ENCODE measurements around the gene GNB1L. TPM values are rescaled to one million over a fixed set of nuclear protein-coding genes. Genes with fewer than 3 reads are reported as not detected.

The GNB1L gene
- total and polyA plus RNA-seq, 10 of the 15 experiments (the other 5 are each of a cell fraction or from before 2014, with no cell fraction given), result 0.21 to 19.4 (median 6.8) TPM

GRCh38 chr22:19855504-19856409, 1.1 kb upstream of the GNB1L start:
- ATAC-seq, result peak; percentile 56
- TF ChIP-seq MEF2B (IDR thresholded peaks at IDR 0.05; ENCODE audit: partially characterized antibody, poor library complexity, severe bottlenecking) (peak; percentile 19), SMARCA5 (IDR thresholded peaks at IDR 0.05) (no peak), CREB1 (IDR thresholded peaks at IDR 0.05; ENCODE audit: low read depth) (peak; percentile 70; the same call in 1 of the 2 replicates), ATF7 (IDR thresholded peaks at IDR 0.05; ENCODE audit: low read depth) (peak; percentile 10; the same call in 1 of the 2 replicates), ETV6 (conservative IDR thresholded peaks at IDR 0.05 in 1 of 2, IDR thresholded peaks at IDR 0.05 in 1 of 2; ENCODE audit: borderline replicate concordance in 1 of 2, low read depth in 1 of 2) (0 out of 4 replicates have a peak, but pooled peaks of 1 of the 2 experiments have one; percentile 44), SMAD1 (IDR thresholded peaks at IDR 0.05; ENCODE audit: low read depth, partially characterized antibody) (peak; percentile 89), EP300 (IDR thresholded peaks at IDR 0.05; ENCODE audit: borderline replicate concordance in 1 of 2, control insufficient read depth in 1 of 2, low read depth in 2 of 2, low read length in 2 of 2) (peak in 1 of 2 experiments; percentile 12; a peak in 1 of 4 replicates), TBL1XR1 (IDR thresholded peaks at IDR 0.05; ENCODE audit: low read depth, low read length) (no peak), HDAC6 (IDR thresholded peaks at IDR 0.05; ENCODE audit: unreplicated experiment) (no peak), NBN (IDR thresholded peaks at IDR 0.05) (0 out of 2 replicates have a peak, but pooled peaks have one; percentile 36), PML (IDR thresholded peaks at IDR 0.05; ENCODE audit: low read length) (peak; percentile 8), EED (IDR thresholded peaks at IDR 0.05; ENCODE audit: low read depth) (peak; percentile 32; the same call in 1 of the 2 replicates), RUNX3 (IDR thresholded peaks at IDR 0.05; ENCODE audit: low read length) (0 out of 2 replicates have a peak, but pooled peaks have one; percentile 6), ZBTB33 (IDR thresholded peaks at IDR 0.05) (no peak), MLLT1 (IDR thresholded peaks at IDR 0.05) (peak; percentile 15; the same call in 1 of the 2 replicates), CEBPB (IDR thresholded peaks at IDR 0.05; ENCODE audit: borderline replicate concordance in 1 of 2, low read depth in 2 of 2, low read length in 2 of 2) (no peak), FOXK2 (IDR thresholded peaks at IDR 0.05) (no peak), FOS (IDR thresholded peaks at IDR 0.05; ENCODE audit: borderline replicate concordance, extremely low read depth, insufficient read length) (no peak), SIX5 (IDR thresholded peaks at IDR 0.05; ENCODE audit: low read depth, low read length, severe bottlenecking) (no peak), PAX5 (IDR thresholded peaks at IDR 0.05; ENCODE audit: borderline replicate concordance, low read depth, low read length) (peak; percentile 65; the same call in 1 of the 2 replicates)

More at GRCh38 chr22:19855504-19856409, 1.1 kb upstream of the GNB1L start:
- DNase-seq (ENCODE audit: low read depth, low spot score) (peak; percentile 35), FAIRE-seq (no peak)
- POLR2A ChIA-PET, result interaction anchor here (0.6 to 1.4 kb wide), 6 partner anchors 9 to 378 kb away, joined by 3 to 4 read pairs (median 4); no protein-coding TSS in a partner anchor
- intact Hi-C loops (cut with micrococcal nuclease; ENCODE audit: unreplicated experiment) (loop anchor here (5.0 kb wide), 1 partner anchor 87 kb away; the partner anchor contains the start of genes COMT and TXNRD2), in situ Hi-C loops (cut with MboI) (no loop called here)
- Histone ChIP-seq H3K36me3 (ENCODE audit: control insufficient read depth in 2 of 2, insufficient read depth in 2 of 2, low read length in 1 of 2) (peaks cover 11% of the 10 kb centered on the region in 2 experiments), H3K79me2 (ENCODE audit: control insufficient read depth, insufficient read depth, low read length) (peaks cover 41% of the 10 kb centered on the region), H3K27me3 (replicated peaks in 1 of 2; ENCODE audit: control insufficient read depth in 2 of 2, insufficient read depth in 2 of 2, low read length in 1 of 2) (no peaks in the 10 kb centered on the region), H3K4me3 (peak overlapping the region; percentile 90), H3K27ac (ENCODE audit: control insufficient read depth, insufficient read depth) (peak overlapping the region; percentile 97), H2AFZ (ENCODE audit: control insufficient read depth, low read depth, low read length) (peak overlapping the region; percentile 65), H3K9ac (ENCODE audit: control insufficient read depth, insufficient read depth, low read length) (peak overlapping the region; percentile 92), H4K20me1 (ENCODE audit: control insufficient read depth, insufficient read depth) (no peaks in the 10 kb centered on the region), H3K4me2 (ENCODE audit: control insufficient read depth, insufficient read depth) (peak overlapping the region; percentile 96), H3K4me1 (ENCODE audit: control insufficient read depth, insufficient read depth, low read length) (peaks cover 9% of the 10 kb centered on the region), H3K9me3 (replicated peaks; ENCODE audit: control insufficient read depth, insufficient read depth, low read length) (no peaks in the 10 kb centered on the region)
- 1% methylated on average over 24 of the region's 24 CpGs for WGBS (ENCODE audit: insufficient coverage, insufficient replicate concordance, low lambda C conversion rate, missing lambda C conversion rate)
- CTCF ChIA-PET, result interaction anchor here (0.6 to 1.9 kb wide), 4 partner anchors 11 to 125 kb away, joined by 3 to 5 read pairs (median 4); no protein-coding TSS in a partner anchor
- no TSS peak for BruUV-seq (replicated peaks)
- SMC1A ChIA-PET (ENCODE audit: uncharacterized antibody, unreplicated experiment), result interaction anchor here (0.7 to 1.8 kb wide), 6 partner anchors 9 to 126 kb away, joined by 3 to 9 read pairs (median 4); no protein-coding TSS in a partner anchor
- RAD21 ChIA-PET (ENCODE audit: unreplicated experiment), result interaction anchor here (1.0 to 1.3 kb wide), 4 partner anchors 54 to 125 kb away, joined by 3 to 7 read pairs (median 4); partner anchors contain the start of genes COMT and TXNRD2

Data from GM12878 (cell line).